ENCODE data around the gene HINFP. TPM values are rescaled to one million over a fixed set of nuclear protein-coding genes. Genes with fewer than 3 reads are reported as not detected.
A peak's percentile ranks its signal among the peaks of the same experiment; 100 is the strongest.
"Not testable (repeated sequence)": the region's sequence is repeated elsewhere in the genome, so short reads cannot be mapped to it uniquely, and the experiment has no call there.

HINFP gene
- total RNA-seq, 1 donor from 2014 or later: 13.5 TPM

- DNase-seq (ENCODE audit: low spot score): no peak
Measured at GRCh38 chr11:119154178-119154577, 32.8 kb downstream of the HINFP start.

- no peak for DNase-seq (ENCODE audit: low spot score)
Measured at GRCh38 chr11:119155733-119156492, 34.5 kb downstream of the HINFP start.

- DNase-seq (ENCODE audit: low spot score): no peak
Measured at GRCh38 chr11:119156496-119156895, 35.1 kb downstream of the HINFP start.

- DNase-seq (ENCODE audit: low spot score): no peak
Measured at GRCh38 chr11:119157063-119157462, 35.7 kb downstream of the HINFP start.

- DNase-seq (ENCODE audit: low spot score): no peak
Measured at GRCh38 chr11:119158467-119158866, 37.1 kb downstream of the HINFP start.

- DNase-seq (ENCODE audit: low spot score): no peak
Measured at GRCh38 chr11:119160151-119160550, 38.8 kb downstream of the HINFP start.

GRCh38 chr11:119161871-119162270, 40.5 kb downstream of the HINFP start:
- no peak for DNase-seq (ENCODE audit: low spot score)

- DNase-seq (ENCODE audit: low spot score): no peak
Measured at GRCh38 chr11:119166368-119167076, 45.1 kb downstream of the HINFP start.

GRCh38 chr11:119167077-119167458, 45.7 kb downstream of the HINFP start:
- DNase-seq (ENCODE audit: low spot score): not testable (repeated sequence)

GRCh38 chr11:119167933-119168332, 46.6 kb downstream of the HINFP start:
- DNase-seq (ENCODE audit: low spot score): no peak

GRCh38 chr11:119168471-119169281, 47.3 kb downstream of the HINFP start, which contains the start of gene NLRX1:
Gene NLRX1, plus strand, starts transcription at chr11:119168725. Its CDS starts 2,679 bp downstream, at chr11:119171404.
- peak; percentile 95 for DNase-seq (ENCODE audit: low spot score)

- DNase-seq (ENCODE audit: low spot score): no peak
Measured at GRCh38 chr11:119169282-119169719, 47.9 kb downstream of the HINFP start.

GRCh38 chr11:119172513-119172912, 51.1 kb downstream of the HINFP start:
- DNase-seq (ENCODE audit: low spot score): no peak

- DNase-seq (ENCODE audit: low spot score): no peak
Measured at GRCh38 chr11:119173453-119173852, 52.1 kb downstream of the HINFP start.

- no peak for DNase-seq (ENCODE audit: low spot score)
Measured at GRCh38 chr11:119175493-119176077, 54.2 kb downstream of the HINFP start.

- no peak for DNase-seq (ENCODE audit: low spot score)
Measured at GRCh38 chr11:119178166-119178680, 56.8 kb downstream of the HINFP start.

- no peak for DNase-seq (ENCODE audit: low spot score)
Measured at GRCh38 chr11:119179342-119179741, 58.0 kb downstream of the HINFP start.

- DNase-seq (ENCODE audit: low spot score): no peak
Measured at GRCh38 chr11:119179983-119180382, 58.6 kb downstream of the HINFP start.

GRCh38 chr11:119180729-119181676, 59.6 kb downstream of the HINFP start:
- DNase-seq (ENCODE audit: low spot score): no peak

Measured in mesenteric fat pad (tissue), 1 donor.